GM18508 (cell line): ENCODE results near the gene GOLM1.

ENCODE experiments used
- ATAC-seq: cut with Tn5 transposase; IDR thresholded peaks from one replicate; pipeline ENCODE4 v1.9.1; 2021; ENCODE audit warnings: moderate number of reproducible peaks; ENCODE audit not compliant: insufficient read depth, unreplicated experiment

GOLM1 gene

DNA sequence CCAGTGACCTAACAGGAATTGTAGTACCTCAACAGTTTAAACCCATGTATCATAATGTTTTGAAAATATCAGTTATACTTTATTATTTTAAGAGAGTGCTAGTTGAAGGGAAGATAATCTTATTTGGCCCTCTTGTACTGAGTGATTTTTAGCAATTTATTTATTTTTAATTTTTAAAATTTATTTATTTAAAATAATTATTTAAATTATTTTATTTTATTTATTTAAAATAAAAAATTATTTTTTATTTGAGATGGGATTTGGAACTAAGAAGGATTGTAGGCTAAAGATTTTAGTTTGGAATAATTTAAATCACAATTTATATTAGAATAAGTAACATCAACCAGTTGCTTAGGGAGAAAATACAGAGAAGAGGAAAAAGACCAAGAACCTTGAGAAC lies 104.3 kb downstream of the GOLM1 start:
- no peak for ATAC-seq

DNA sequence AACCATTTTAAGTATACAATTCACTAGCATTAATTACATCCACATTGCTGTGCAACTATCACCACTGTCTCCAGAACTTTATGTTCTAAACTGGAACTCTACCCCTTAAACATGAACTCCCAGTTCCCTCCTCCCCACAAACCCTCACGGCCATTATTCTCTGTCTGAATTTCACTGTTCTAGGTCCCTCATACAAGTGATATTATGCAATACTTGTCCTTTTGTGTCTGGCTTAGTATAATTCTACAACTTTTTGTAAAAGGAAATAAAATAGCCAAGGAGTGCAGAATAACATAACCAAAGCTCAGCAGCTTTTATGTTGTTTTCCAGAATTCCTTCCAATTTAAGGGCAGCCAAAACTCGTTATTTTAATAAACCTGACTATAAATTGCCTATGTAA lies 105.2 kb downstream of the GOLM1 start:
- ATAC-seq, result no peak

GRCh38 chr9:85987236-85987635 lies 112.1 kb downstream of the GOLM1 start:
- no peak for ATAC-seq

GRCh38 chr9:85984457-85984856 lies 114.9 kb downstream of the GOLM1 start:
- ATAC-seq, result no peak

DNA sequence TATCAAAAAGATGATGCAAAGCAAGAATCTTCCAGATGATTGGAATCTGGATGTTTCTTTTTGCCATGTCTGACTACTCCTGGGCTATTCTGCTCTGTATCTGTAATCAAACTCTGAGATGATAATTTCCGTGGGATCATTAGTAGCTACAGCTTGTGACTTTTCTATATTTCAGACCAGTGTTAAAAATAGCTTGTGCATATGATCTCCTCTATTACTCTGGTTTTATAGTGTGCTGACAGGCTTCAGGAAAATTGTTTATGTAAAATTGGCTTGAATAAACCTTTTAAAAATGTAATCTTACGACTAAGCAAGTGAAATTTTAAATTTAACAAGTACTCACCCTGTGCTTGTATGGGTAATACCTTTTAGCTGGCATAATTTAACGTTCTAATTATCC lies 118.0 kb downstream of the GOLM1 start:
- no peak for ATAC-seq

DNA sequence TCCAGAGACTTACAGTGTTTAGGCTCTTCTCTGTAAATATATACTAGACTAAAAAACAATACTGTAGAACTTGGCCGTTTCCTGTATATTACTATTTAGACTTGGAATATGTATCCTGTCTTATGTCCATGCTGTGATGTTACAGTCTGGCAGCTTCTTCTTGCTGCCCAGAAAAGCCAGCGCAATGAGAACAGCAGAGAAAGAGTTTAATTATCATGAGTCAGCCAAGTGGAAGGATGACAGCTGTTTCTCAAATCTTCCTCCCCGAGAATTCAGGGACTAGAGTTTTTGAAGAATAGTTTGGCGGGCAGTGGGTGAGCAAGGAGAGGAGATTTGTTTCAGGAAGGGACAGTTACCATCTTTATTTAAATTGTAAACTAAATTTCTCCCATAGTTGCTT lies 120.9 kb downstream of the GOLM1 start:
- ATAC-seq, result no peak
